GM23338 (cell line): ENCODE results near the gene SESN2. TPM values are rescaled to one million over a fixed set of nuclear protein-coding genes. Genes with fewer than 3 reads are reported as not detected.

Experiments
- ATAC-seq: fragments of 200-7000 bp; cut with Tn5 transposase; 3 replicates; pipeline ENCODE4 v1.9.1; 2020
- DNase-seq: peaks from one replicate; pipeline ENCODE4 v3.0.0-alpha.2; 2015; ENCODE audit warnings: low spot score
- H2AFZ ChIP-seq: fragments of 200-600 bp; sonication (generic); 2 replicates; pipeline ENCODE4 v1.8.0; 2016; ENCODE audit warnings: antibody characterized with exemption, mild to moderate bottlenecking, moderate library complexity
- H3F3A ChIP-seq: fragments of 200-600 bp; sonication (generic); replicated peaks from 2 replicates; pipeline ENCODE4 v1.8.0; 2017; ENCODE audit warnings: antibody characterized with exemption, mixed run types, low read depth
- H3K27ac ChIP-seq: fragments of 200-600 bp; sonication (generic); 2 replicates; pipeline ENCODE4 v1.6.1; 2016; ENCODE audit warnings: low read depth
- H3K27me3 ChIP-seq: fragments of 200-600 bp; sonication (generic); 2 replicates; pipeline ENCODE4 v1.8.0; 2016; ENCODE audit warnings: mild to moderate bottlenecking, mixed run types, moderate library complexity; ENCODE audit not compliant: insufficient read depth
- H3K36me3 ChIP-seq: fragments of 200-600 bp; sonication (generic); 2 replicates; pipeline ENCODE4 v1.8.0; 2016; ENCODE audit warnings: mild to moderate bottlenecking; ENCODE audit not compliant: insufficient read depth
- H3K4me1 ChIP-seq: fragments of 200-600 bp; sonication (generic); 2 replicates; pipeline ENCODE4 v1.8.0; 2016; ENCODE audit warnings: mild to moderate bottlenecking, moderate library complexity; ENCODE audit not compliant: insufficient read depth
- H3K4me2 ChIP-seq: fragments of 200-600 bp; sonication (generic); 2 replicates; pipeline ENCODE4 v1.7.1; 2017; ENCODE audit warnings: mixed run types
- H3K4me3 ChIP-seq: fragments of 200-600 bp; sonication (generic); 2 replicates; pipeline ENCODE4 v1.6.1; 2016; ENCODE audit warnings: mixed run types
- H3K79me2 ChIP-seq: fragments of 200-600 bp; sonication (generic); replicated peaks from 2 replicates; pipeline ENCODE4 v1.8.0; 2017; ENCODE audit warnings: mild to moderate bottlenecking; ENCODE audit not compliant: insufficient read depth
- H3K9me2 ChIP-seq: fragments of 200-600 bp; sonication (generic); 2 replicates; pipeline ENCODE4 v1.8.0; 2017; ENCODE audit not compliant: insufficient read depth
- H4K20me1 ChIP-seq: fragments of 200-600 bp; sonication (generic); replicated peaks from 2 replicates; pipeline ENCODE4 v1.8.0; 2017; ENCODE audit warnings: mild to moderate bottlenecking; ENCODE audit not compliant: insufficient read depth
- H3K27ac Mint-ChIP-seq: 2 replicates; pipeline ENCODE4 v1.8.0; 2020; ENCODE audit warnings: inconsistent platforms, mild to moderate bottlenecking, moderate library complexity, mixed read lengths
- H3K27me3 Mint-ChIP-seq: 3 replicates; pipeline ENCODE4 v1.8.0; 2022; ENCODE audit warnings: low read depth, mild to moderate bottlenecking, moderate library complexity, mixed read lengths, inconsistent platforms; ENCODE audit not compliant: insufficient read depth, poor library complexity
- H3K36me3 Mint-ChIP-seq: 3 replicates; pipeline ENCODE4 v1.8.0; 2021; ENCODE audit warnings: low read depth, mild to moderate bottlenecking, inconsistent platforms, moderate library complexity, mixed read lengths
- H3K4me1 Mint-ChIP-seq: 3 replicates; pipeline ENCODE4 v1.8.0; 2020; ENCODE audit warnings: mild to moderate bottlenecking, inconsistent platforms, mixed read lengths
- H3K4me3 Mint-ChIP-seq: 3 replicates; pipeline ENCODE4 v1.8.0; 2021; ENCODE audit warnings: moderate library complexity, mild to moderate bottlenecking, inconsistent platforms, mixed read lengths
- H3K9me3 Mint-ChIP-seq: 3 replicates; pipeline ENCODE4 v1.8.0; 2020; ENCODE audit warnings: moderate library complexity, mild to moderate bottlenecking, inconsistent platforms, mixed read lengths
- CREB1 ChIP-seq: fragments of 250-450 bp; sonication (Bioruptor Pico); IDR thresholded peaks from 2 replicates; pipeline ENCODE4 v1.5.0; 2020; ENCODE audit warnings: low read depth, mild to moderate bottlenecking, moderate library complexity
- EZH2 ChIP-seq: fragments of 200-600 bp; sonication (generic); IDR thresholded peaks from one replicate; pipeline ENCODE4 v1.8.0; 2017; ENCODE audit warnings: antibody characterized with exemption, mild to moderate bottlenecking, low read depth; ENCODE audit not compliant: unreplicated experiment
- EZH2phosphoT487 ChIP-seq: fragments of 200-600 bp; sonication (generic); IDR thresholded peaks from one replicate; pipeline ENCODE4 v1.8.1; 2018; ENCODE audit warnings: antibody characterized with exemption; ENCODE audit not compliant: unreplicated experiment
- JUNB ChIP-seq: IDR thresholded peaks from one replicate; pipeline ENCODE4 v1.6.1; 2016; ENCODE audit warnings: antibody characterized with exemption; ENCODE audit not compliant: unreplicated experiment
- NANOG ChIP-seq: IDR thresholded peaks from 2 replicates; pipeline ENCODE4 v1.6.1; 2016; ENCODE audit warnings: antibody characterized with exemption, borderline replicate concordance
- POLR2AphosphoS5 ChIP-seq: IDR thresholded peaks from 2 replicates; pipeline ENCODE4 v1.6.1; 2016; ENCODE audit warnings: antibody characterized with exemption, low read depth
- STAT1 ChIP-seq: IDR thresholded peaks from one replicate; pipeline ENCODE4 v1.6.1; 2016; ENCODE audit warnings: antibody characterized with exemption; ENCODE audit not compliant: unreplicated experiment
- ZNF114 ChIP-seq: fragments of 250-450 bp; sonication (Bioruptor Pico); IDR thresholded peaks from 2 replicates; pipeline ENCODE4 v1.5.0; 2020; ENCODE audit warnings: mild to moderate bottlenecking, moderate library complexity
- ZNF331 ChIP-seq: fragments of 250-450 bp; sonication (Bioruptor Pico); IDR thresholded peaks from 2 replicates; pipeline ENCODE4 v1.5.0; 2020; ENCODE audit warnings: low read depth, mild to moderate bottlenecking, moderate library complexity
- polyA plus RNA-seq: library from polyadenylated mRNA; unstranded; fragments of >200 nt; fragmentation: Nextera tagmentation; extraction: Ambion mirVana; gene quantifications from 2 replicates; pipeline ENCODE4 v1.2.1, GENCODE V29; 2016
- total RNA-seq: library from RNA; depleted of rRNA; stranded (reverse); fragments of >200 nt; shearing (Covaris generic); gene quantifications from 2 replicates; pipeline ENCODE4 v1.2.3, GENCODE V29; 2014
- TF ChIP-seq, protein P1 (sequence below): IDR thresholded peaks from 2 replicates; pipeline ENCODE4 v1.6.1; 2016; ENCODE audit warnings: antibody characterized with exemption
- TF ChIP-seq, protein P2 (sequence below): fragments of 250-450 bp; sonication (Bioruptor Pico); IDR thresholded peaks from 2 replicates; pipeline ENCODE4 v1.5.0; 2020; ENCODE audit warnings: mild to moderate bottlenecking, moderate library complexity
- TF ChIP-seq, protein P3 (sequence below), 2 experiments: fragments of 200-600 bp in 1 of 2; sonication (generic) in 1 of 2; conservative IDR thresholded peaks; 2 replicates each; pipeline versions ENCODE4 v1.5.1 to v1.6.1; 2016 to 2017; ENCODE audit warnings: antibody characterized with exemption in 2 of 2, low read depth in 2 of 2, mild to moderate bottlenecking in 2 of 2, moderate library complexity in 1 of 2
- TF ChIP-seq, protein P4 (sequence below): IDR thresholded peaks from one replicate; pipeline ENCODE4 v1.6.1; 2018; ENCODE audit warnings: antibody characterized with exemption; ENCODE audit not compliant: unreplicated experiment

The SESN2 gene
- total and polyA plus RNA-seq, 2 experiments from 2014 or later: 22.8 to 52.1 TPM

DNA sequence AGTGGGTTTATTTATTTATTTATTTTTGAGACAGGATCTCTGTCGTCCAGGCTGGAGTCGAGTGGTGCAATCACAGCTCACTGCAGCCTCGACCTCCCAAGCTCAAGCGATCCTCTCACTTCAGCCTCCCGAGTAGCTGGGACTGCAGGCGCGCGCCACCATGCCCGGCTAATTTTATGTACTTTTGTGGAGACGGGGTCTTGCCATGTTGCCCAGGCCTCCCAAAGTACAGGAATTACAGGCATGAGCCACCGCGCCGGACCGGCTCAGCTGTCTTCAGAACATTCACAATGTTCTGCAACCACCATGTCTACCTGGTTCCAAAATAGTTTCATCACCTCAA, 26.1 kb upstream of the SESN2 start:
- Mint-ChIP-seq H3K27me3 (peaks cover 10% of the 10 kb centered on the region), H3K4me1 (peaks cover 4% of the 10 kb centered on the region; the same call in 2 of the 3 replicates), H3K36me3 (peaks cover 14% of the 10 kb centered on the region), H3K27ac (no peak overlapping the region), H3K9me3 (peaks cover 3% of the 10 kb centered on the region; the same call in 1 of the 3 replicates), H3K4me3 (peak overlapping the region; percentile 36; the same call in 2 of the 3 replicates)
- Histone ChIP-seq H4K20me1 (peaks cover 22% of the 10 kb centered on the region), H3K27me3 (no peaks in the 10 kb centered on the region), H3K27ac (no peak overlapping the region), H3K9me2 (no peaks in the 10 kb centered on the region), H2AFZ (no peak overlapping the region; the same call in 1 of the 2 replicates), H3K79me2 (peaks cover 57% of the 10 kb centered on the region), H3F3A (peaks cover 7% of the 10 kb centered on the region; the same call in 1 of the 2 replicates), H3K4me3 (peak overlapping the region; percentile 99), H3K4me2 (no peak overlapping the region), H3K36me3 (peaks cover 13% of the 10 kb centered on the region; the same call in 1 of the 2 replicates), H3K4me1 (peaks cover 20% of the 10 kb centered on the region)
- TF ChIP-seq, protein P1, sequence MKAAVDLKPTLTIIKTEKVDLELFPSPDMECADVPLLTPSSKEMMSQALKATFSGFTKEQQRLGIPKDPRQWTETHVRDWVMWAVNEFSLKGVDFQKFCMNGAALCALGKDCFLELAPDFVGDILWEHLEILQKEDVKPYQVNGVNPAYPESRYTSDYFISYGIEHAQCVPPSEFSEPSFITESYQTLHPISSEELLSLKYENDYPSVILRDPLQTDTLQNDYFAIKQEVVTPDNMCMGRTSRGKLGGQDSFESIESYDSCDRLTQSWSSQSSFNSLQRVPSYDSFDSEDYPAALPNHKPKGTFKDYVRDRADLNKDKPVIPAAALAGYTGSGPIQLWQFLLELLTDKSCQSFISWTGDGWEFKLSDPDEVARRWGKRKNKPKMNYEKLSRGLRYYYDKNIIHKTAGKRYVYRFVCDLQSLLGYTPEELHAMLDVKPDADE: no peak
- TF ChIP-seq JUNB: no peak
- TF ChIP-seq NANOG: no peak
- TF ChIP-seq EZH2phosphoT487: no peak
- no peak for TF ChIP-seq EZH2
- TF ChIP-seq STAT1: no peak
- TF ChIP-seq ZNF331 (CRISPR knock-in tag): no peak
- TF ChIP-seq ZNF114 (CRISPR knock-in tag): no peak
- TF ChIP-seq, protein P2, sequence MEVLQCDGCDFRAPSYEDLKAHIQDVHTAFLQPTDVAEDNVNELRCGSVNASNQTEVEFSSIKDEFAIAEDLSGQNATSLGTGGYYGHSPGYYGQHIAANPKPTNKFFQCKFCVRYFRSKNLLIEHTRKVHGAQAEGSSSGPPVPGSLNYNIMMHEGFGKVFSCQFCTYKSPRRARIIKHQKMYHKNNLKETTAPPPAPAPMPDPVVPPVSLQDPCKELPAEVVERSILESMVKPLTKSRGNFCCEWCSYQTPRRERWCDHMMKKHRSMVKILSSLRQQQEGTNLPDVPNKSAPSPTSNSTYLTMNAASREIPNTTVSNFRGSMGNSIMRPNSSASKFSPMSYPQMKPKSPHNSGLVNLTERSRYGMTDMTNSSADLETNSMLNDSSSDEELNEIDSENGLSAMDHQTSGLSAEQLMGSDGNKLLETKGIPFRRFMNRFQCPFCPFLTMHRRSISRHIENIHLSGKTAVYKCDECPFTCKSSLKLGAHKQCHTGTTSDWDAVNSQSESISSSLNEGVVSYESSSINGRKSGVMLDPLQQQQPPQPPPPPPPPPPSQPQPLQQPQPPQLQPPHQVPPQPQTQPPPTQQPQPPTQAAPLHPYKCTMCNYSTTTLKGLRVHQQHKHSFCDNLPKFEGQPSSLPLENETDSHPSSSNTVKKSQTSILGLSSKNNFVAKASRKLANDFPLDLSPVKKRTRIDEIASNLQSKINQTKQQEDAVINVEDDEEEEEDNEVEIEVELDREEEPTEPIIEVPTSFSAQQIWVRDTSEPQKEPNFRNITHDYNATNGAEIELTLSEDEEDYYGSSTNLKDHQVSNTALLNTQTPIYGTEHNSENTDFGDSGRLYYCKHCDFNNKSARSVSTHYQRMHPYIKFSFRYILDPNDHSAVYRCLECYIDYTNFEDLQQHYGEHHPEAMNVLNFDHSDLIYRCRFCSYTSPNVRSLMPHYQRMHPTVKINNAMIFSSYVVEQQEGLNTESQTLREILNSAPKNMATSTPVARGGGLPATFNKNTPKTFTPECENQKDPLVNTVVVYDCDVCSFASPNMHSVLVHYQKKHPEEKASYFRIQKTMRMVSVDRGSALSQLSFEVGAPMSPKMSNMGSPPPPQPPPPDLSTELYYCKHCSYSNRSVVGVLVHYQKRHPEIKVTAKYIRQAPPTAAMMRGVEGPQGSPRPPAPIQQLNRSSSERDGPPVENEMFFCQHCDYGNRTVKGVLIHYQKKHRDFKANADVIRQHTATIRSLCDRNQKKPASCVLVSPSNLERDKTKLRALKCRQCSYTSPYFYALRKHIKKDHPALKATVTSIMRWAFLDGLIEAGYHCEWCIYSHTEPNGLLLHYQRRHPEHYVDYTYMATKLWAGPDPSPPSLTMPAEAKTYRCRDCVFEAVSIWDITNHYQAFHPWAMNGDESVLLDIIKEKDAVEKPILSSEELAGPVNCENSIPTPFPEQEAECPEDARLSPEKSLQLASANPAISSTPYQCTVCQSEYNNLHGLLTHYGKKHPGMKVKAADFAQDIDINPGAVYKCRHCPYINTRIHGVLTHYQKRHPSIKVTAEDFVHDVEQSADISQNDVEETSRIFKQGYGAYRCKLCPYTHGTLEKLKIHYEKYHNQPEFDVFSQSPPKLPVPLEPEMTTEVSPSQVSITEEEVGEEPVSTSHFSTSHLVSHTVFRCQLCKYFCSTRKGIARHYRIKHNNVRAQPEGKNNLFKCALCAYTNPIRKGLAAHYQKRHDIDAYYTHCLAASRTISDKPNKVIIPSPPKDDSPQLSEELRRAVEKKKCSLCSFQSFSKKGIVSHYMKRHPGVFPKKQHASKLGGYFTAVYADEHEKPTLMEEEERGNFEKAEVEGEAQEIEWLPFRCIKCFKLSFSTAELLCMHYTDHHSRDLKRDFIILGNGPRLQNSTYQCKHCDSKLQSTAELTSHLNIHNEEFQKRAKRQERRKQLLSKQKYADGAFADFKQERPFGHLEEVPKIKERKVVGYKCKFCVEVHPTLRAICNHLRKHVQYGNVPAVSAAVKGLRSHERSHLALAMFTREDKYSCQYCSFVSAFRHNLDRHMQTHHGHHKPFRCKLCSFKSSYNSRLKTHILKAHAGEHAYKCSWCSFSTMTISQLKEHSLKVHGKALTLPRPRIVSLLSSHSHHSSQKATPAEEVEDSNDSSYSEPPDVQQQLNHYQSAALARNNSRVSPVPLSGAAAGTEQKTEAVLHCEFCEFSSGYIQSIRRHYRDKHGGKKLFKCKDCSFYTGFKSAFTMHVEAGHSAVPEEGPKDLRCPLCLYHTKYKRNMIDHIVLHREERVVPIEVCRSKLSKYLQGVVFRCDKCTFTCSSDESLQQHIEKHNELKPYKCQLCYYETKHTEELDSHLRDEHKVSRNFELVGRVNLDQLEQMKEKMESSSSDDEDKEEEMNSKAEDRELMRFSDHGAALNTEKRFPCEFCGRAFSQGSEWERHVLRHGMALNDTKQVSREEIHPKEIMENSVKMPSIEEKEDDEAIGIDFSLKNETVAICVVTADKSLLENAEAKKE (CRISPR knock-in tag): no peak
- TF ChIP-seq, protein P3, sequence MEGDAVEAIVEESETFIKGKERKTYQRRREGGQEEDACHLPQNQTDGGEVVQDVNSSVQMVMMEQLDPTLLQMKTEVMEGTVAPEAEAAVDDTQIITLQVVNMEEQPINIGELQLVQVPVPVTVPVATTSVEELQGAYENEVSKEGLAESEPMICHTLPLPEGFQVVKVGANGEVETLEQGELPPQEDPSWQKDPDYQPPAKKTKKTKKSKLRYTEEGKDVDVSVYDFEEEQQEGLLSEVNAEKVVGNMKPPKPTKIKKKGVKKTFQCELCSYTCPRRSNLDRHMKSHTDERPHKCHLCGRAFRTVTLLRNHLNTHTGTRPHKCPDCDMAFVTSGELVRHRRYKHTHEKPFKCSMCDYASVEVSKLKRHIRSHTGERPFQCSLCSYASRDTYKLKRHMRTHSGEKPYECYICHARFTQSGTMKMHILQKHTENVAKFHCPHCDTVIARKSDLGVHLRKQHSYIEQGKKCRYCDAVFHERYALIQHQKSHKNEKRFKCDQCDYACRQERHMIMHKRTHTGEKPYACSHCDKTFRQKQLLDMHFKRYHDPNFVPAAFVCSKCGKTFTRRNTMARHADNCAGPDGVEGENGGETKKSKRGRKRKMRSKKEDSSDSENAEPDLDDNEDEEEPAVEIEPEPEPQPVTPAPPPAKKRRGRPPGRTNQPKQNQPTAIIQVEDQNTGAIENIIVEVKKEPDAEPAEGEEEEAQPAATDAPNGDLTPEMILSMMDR (conservative IDR thresholded peaks at IDR 0.05; ENCODE audit: low read depth in 2 of 2): no peak
- TF ChIP-seq, protein P4, sequence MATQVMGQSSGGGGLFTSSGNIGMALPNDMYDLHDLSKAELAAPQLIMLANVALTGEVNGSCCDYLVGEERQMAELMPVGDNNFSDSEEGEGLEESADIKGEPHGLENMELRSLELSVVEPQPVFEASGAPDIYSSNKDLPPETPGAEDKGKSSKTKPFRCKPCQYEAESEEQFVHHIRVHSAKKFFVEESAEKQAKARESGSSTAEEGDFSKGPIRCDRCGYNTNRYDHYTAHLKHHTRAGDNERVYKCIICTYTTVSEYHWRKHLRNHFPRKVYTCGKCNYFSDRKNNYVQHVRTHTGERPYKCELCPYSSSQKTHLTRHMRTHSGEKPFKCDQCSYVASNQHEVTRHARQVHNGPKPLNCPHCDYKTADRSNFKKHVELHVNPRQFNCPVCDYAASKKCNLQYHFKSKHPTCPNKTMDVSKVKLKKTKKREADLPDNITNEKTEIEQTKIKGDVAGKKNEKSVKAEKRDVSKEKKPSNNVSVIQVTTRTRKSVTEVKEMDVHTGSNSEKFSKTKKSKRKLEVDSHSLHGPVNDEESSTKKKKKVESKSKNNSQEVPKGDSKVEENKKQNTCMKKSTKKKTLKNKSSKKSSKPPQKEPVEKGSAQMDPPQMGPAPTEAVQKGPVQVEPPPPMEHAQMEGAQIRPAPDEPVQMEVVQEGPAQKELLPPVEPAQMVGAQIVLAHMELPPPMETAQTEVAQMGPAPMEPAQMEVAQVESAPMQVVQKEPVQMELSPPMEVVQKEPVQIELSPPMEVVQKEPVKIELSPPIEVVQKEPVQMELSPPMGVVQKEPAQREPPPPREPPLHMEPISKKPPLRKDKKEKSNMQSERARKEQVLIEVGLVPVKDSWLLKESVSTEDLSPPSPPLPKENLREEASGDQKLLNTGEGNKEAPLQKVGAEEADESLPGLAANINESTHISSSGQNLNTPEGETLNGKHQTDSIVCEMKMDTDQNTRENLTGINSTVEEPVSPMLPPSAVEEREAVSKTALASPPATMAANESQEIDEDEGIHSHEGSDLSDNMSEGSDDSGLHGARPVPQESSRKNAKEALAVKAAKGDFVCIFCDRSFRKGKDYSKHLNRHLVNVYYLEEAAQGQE: no peak
- TF ChIP-seq POLR2AphosphoS5: no peak
- TF ChIP-seq CREB1 (CRISPR knock-in tag): no peak
- DNase-seq (no peak), ATAC-seq (no peak)
